Measurements from ENCODE around the gene GNG3.

- TF ChIP-seq CTCF (IDR thresholded peaks at IDR 0.05; ENCODE audit: borderline replicate concordance, extremely low read depth, low read length, poor library complexity, severe bottlenecking) (no peak), EZH2 (IDR thresholded peaks at IDR 0.05; ENCODE audit: borderline replicate concordance, low read depth, low read length, severe bottlenecking) (no peak)
These were observed 2.1 kb upstream of the GNG3 start for GRCh38 chr11:62705413-62705812.
